Loucy (cell line): ENCODE results near the gene UQCRC1.
"Not testable (repeated sequence)": the region's sequence is repeated elsewhere in the genome, so short reads cannot be mapped to it uniquely, and the experiment has no call there.

Experiments used
- H2AFZ ChIP-seq: fragments of 200-600 bp; sonication (generic); 2 replicates; pipeline ENCODE4 v1.6.0; 2016; ENCODE audit warnings: antibody characterized with exemption, mild to moderate bottlenecking, low read length, moderate library complexity
- H3F3A ChIP-seq: fragments of 200-600 bp; 2 replicates; pipeline ENCODE4 v1.6.0; 2016; ENCODE audit warnings: antibody characterized with exemption, low read depth, mild to moderate bottlenecking
- H3K27me3 ChIP-seq: fragments of 200-600 bp; sonication (generic); 2 replicates; pipeline ENCODE4 v1.6.1; 2014; ENCODE audit warnings: low read length, mild to moderate bottlenecking; ENCODE audit not compliant: insufficient read depth, poor library complexity, severe bottlenecking
- H3K36me3 ChIP-seq: fragments of 200-600 bp; sonication (generic); 2 replicates; pipeline ENCODE4 v1.6.1; 2016; ENCODE audit warnings: low read length; ENCODE audit not compliant: insufficient read depth
- H3K4me1 ChIP-seq: fragments of 200-600 bp; sonication (generic); 2 replicates; pipeline ENCODE4 v1.5.1; 2014; ENCODE audit warnings: low read length, mild to moderate bottlenecking; ENCODE audit not compliant: insufficient read depth, poor library complexity, severe bottlenecking
- H3K4me2 ChIP-seq: fragments of 200-600 bp; sonication (generic); 2 replicates; pipeline ENCODE4 v1.6.0; 2014; ENCODE audit warnings: antibody characterized with exemption, low read length, low read depth, mild to moderate bottlenecking; ENCODE audit not compliant: poor library complexity, severe bottlenecking
- H3K4me3 ChIP-seq: fragments of 200-600 bp; sonication (generic); 2 replicates; pipeline ENCODE4 v1.5.1; 2014; ENCODE audit warnings: low read length, mild to moderate bottlenecking, mixed read lengths; ENCODE audit not compliant: poor library complexity, severe bottlenecking
- H3K79me2 ChIP-seq: fragments of 200-600 bp; sonication (generic); 2 replicates; pipeline ENCODE4 v1.6.1; 2014; ENCODE audit warnings: low read length; ENCODE audit not compliant: insufficient read depth
- H3K9ac ChIP-seq: fragments of 200-600 bp; sonication (generic); 2 replicates; pipeline ENCODE4 v1.6.0; 2014; ENCODE audit warnings: mild to moderate bottlenecking, low read depth, low read length, moderate library complexity; ENCODE audit not compliant: poor library complexity, severe bottlenecking
- H3K9me2 ChIP-seq: fragments of 200-600 bp; sonication (generic); replicated peaks from 2 replicates; pipeline ENCODE4 v1.6.1; 2016; ENCODE audit warnings: low read depth, low read length, mixed read lengths
- H3K9me3 ChIP-seq: fragments of 200-600 bp; sonication (generic); 2 replicates; pipeline ENCODE4 v1.6.1; 2014; ENCODE audit warnings: mild to moderate bottlenecking, antibody characterized with exemption, low read length, low read depth; ENCODE audit not compliant: insufficient read depth
- H4K20me1 ChIP-seq: fragments of 200-600 bp; sonication (generic); 2 replicates; pipeline ENCODE4 v1.6.0; 2014; ENCODE audit warnings: antibody characterized with exemption, low read length, mild to moderate bottlenecking; ENCODE audit not compliant: insufficient read depth, poor library complexity, severe bottlenecking
- EZH2phosphoT487 ChIP-seq: fragments of 200-600 bp; IDR thresholded peaks from 2 replicates; pipeline ENCODE4 v1.6.1; 2018; ENCODE audit warnings: antibody characterized with exemption, mild to moderate bottlenecking, moderate library complexity, borderline replicate concordance
- TF ChIP-seq, protein P1 (sequence below): fragments of 200-600 bp; sonication (generic); conservative IDR thresholded peaks from 2 replicates; pipeline ENCODE4 v1.5.1; 2014; ENCODE audit warnings: mild to moderate bottlenecking, antibody characterized with exemption, low read length

Gene UQCRC1

DNA sequence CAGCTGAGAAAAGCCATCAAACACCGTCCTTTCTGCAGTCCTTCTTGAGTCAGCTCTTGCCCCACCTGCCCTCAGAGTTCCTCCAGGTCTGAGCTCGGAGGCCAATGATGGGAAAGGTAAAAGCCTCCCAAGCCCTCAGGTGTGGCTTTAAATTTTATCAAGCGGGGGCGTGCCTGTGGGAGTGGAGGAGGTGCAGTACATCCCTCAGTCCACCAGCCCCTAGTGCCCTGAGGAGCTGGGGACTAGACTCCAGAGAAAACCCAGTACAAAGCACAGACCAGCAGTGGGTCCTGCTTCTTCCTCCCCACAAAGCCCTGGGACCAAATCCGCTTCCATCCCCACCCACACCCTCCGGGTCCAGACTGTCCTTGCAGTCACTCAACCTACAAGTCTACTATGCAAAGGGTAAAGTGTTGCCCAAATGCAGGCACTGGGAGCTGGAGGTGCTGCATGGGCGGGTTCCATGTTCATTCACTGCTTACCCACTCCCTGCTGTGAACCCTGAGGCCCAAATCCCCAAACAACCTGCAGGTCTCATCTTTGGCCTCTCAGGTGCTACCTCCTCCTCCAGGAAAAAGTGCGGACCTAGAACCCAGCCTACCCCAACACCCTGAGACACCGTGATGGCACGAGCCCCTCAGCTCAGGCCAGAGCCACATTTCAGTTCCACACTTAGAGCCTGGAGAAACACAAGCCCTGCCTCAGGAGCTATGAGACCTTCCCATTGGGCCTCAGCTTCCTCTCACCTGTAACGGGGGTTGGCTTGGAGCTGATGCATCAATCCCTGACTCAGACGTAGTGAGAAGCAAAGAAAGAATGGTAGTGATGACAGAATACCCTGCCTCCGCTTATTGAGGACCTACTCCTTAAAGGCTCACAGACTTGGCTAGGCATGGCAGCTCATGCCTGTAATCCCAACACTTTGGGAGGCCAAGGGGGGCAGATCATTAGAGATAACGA, 55.3 kb downstream of the UQCRC1 start:
- peak overlapping the region; percentile 89 for H3K4me2 ChIP-seq

DNA sequence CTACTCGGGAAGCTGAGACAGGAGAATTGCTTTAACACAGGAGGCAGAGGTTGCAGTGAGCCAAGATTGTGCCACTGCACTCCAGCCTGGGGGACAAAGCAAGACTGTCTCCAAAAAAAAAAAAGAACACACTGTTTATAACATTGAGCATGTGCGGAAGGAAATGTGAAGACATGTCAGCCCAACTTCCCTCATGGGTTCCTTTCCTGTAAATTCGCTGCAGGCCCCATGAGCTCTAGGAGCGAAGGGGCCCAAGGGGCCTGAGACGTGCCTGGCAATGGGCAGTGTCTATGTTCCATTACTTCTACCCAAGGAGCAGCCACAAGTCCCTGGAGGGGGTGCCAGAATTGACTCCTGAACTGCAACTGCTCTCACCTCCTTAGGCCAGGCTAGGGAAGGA, 56.1 kb downstream of the UQCRC1 start:
- Histone ChIP-seq H3K9ac (peak overlapping the region; percentile 71), H3F3A (no peaks in the 10 kb centered on the region), H3K9me3 (no peaks in the 10 kb centered on the region), H3K36me3 (peaks cover 3% of the 10 kb centered on the region; the same call in 1 of the 2 replicates), H3K4me1 (peaks cover 40% of the 10 kb centered on the region), H2AFZ (no peak overlapping the region), H3K4me2 (peak overlapping the region; percentile 89), H3K79me2 (peaks cover 80% of the 10 kb centered on the region), H4K20me1 (peaks cover 32% of the 10 kb centered on the region), H3K9me2 (no peaks in the 10 kb centered on the region), H3K4me3 (peak overlapping the region; percentile 83), H3K27me3 (no peaks in the 10 kb centered on the region)
- TF ChIP-seq, protein P1, sequence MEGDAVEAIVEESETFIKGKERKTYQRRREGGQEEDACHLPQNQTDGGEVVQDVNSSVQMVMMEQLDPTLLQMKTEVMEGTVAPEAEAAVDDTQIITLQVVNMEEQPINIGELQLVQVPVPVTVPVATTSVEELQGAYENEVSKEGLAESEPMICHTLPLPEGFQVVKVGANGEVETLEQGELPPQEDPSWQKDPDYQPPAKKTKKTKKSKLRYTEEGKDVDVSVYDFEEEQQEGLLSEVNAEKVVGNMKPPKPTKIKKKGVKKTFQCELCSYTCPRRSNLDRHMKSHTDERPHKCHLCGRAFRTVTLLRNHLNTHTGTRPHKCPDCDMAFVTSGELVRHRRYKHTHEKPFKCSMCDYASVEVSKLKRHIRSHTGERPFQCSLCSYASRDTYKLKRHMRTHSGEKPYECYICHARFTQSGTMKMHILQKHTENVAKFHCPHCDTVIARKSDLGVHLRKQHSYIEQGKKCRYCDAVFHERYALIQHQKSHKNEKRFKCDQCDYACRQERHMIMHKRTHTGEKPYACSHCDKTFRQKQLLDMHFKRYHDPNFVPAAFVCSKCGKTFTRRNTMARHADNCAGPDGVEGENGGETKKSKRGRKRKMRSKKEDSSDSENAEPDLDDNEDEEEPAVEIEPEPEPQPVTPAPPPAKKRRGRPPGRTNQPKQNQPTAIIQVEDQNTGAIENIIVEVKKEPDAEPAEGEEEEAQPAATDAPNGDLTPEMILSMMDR, result no peak
- no peak for TF ChIP-seq EZH2phosphoT487

More for the DNA sequence above, 55.3 kb downstream of the UQCRC1 start:
- H3K36me3 ChIP-seq, result peaks cover 3% of the 10 kb centered on the region; the same call in 1 of the 2 replicates
- H3K79me2 ChIP-seq, result peaks cover 74% of the 10 kb centered on the region
- peak overlapping the region; percentile 83 for H3K4me3 ChIP-seq
- H3K27me3 ChIP-seq, result no peaks in the 10 kb centered on the region
- no peak overlapping the region for H2AFZ ChIP-seq
- H3K9me2 ChIP-seq, result no peaks in the 10 kb centered on the region
- peak overlapping the region; percentile 71 for H3K9ac ChIP-seq
- no peaks in the 10 kb centered on the region for H3F3A ChIP-seq
- peaks cover 48% of the 10 kb centered on the region for H3K4me1 ChIP-seq
- no peak for TF ChIP-seq EZH2phosphoT487
- TF ChIP-seq, protein P1, result no peak
- H3K9me3 ChIP-seq, result no peaks in the 10 kb centered on the region
- H4K20me1 ChIP-seq, result peaks cover 32% of the 10 kb centered on the region

DNA sequence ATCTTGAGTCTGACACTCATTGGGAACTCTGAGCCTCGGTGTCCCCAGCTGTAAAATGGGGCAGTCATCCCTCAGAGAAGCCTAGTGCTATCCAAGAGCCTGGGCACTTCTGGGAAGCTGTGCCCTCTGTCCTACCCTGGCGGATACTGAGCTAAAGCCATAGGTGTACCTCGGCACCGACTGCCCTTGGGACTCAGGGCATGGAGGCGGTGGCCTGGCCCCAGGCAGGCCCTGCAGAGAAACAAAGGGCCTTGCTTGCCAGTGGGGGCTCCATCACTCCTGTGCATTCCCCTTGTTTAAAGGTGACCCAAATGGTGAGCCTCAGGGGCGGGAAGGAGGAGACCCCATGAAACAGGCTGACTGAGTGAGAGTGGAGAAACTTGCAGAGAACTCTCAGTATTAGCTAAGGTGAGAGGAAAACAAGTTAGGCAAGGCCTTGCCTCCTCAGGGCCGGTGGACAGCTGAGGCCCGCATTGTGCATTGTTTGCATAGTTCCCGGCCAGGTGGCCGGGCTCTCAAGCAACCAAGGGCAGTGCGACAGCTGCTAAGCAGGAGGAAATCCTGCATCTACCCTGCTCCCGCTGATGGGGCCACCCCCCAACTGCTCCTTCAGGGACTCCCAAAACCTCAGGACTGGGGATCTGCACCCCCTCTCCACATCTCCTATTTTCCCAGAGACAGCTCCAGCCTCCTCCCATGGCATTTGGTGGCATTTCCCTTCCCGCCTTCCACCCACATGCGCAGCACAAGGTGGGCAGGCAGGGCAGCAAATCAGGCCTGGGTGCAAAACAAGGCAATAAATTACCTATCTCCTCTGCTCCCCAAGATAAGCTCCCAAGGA, 57.1 kb downstream of the UQCRC1 start:
- Histone ChIP-seq H3K4me1 (peaks cover 30% of the 10 kb centered on the region), H3K4me3 (peak overlapping the region; percentile 83), H3K36me3 (peaks cover 12% of the 10 kb centered on the region; the same call in 1 of the 2 replicates), H3K27me3 (no peaks in the 10 kb centered on the region), H3F3A (no peaks in the 10 kb centered on the region), H3K79me2 (peaks cover 80% of the 10 kb centered on the region), H3K9me3 (no peaks in the 10 kb centered on the region), H3K9me2 (no peaks in the 10 kb centered on the region), H4K20me1 (peaks cover 32% of the 10 kb centered on the region), H3K4me2 (peak overlapping the region; percentile 89), H2AFZ (no peak overlapping the region), H3K9ac (peak overlapping the region; percentile 71)
- TF ChIP-seq, protein P1, result no peak
- TF ChIP-seq EZH2phosphoT487, result no peak

DNA sequence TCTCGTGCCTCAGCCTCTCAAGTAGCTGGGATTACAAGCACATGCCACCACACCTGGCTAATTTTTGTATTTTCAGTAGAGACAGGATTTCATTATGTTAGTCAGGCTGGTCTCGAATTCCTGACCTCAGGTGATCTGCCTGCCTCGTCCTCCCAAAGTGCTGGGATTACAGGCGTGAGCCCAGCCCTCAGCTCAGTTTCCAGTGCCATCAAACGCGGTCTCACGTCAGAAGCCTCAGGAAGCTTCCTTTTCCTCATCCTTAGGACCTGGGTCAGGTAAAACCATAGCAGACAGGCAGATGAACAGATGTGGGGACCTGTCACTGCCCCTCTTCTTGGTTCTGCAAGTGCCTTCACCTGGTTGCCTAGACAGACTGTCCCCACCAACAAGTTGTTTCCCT, 57.8 kb downstream of the UQCRC1 start:
- H3F3A ChIP-seq, H2AFZ ChIP-seq, H3K27me3 ChIP-seq, H3K9me3 ChIP-seq, H3K9me2 ChIP-seq: not testable (repeated sequence)
- peaks cover 19% of the 10 kb centered on the region; the same call in 1 of the 2 replicates for H3K36me3 ChIP-seq
- H3K4me1 ChIP-seq, result peaks cover 28% of the 10 kb centered on the region
- peaks cover 80% of the 10 kb centered on the region for H3K79me2 ChIP-seq
- H3K4me3 ChIP-seq, result peak overlapping the region; percentile 83
- peak overlapping the region; percentile 89 for H3K4me2 ChIP-seq
- peaks cover 32% of the 10 kb centered on the region for H4K20me1 ChIP-seq
- peak overlapping the region; percentile 71 for H3K9ac ChIP-seq
